Keratinocyte (primary cell): ENCODE measurements around the gene FAM110D. TPM values are rescaled to one million over a fixed set of nuclear protein-coding genes. Genes with fewer than 3 reads are reported as not detected.

ENCODE experiments used
- DNase-seq: peaks from one replicate; pipeline ENCODE4 v3.0.0-alpha.2; 2011; ENCODE audit warnings: low read depth, missing footprints, low spot score
- FAIRE-seq: peaks from 2 replicates; lab custom pipeline; 2011; peaks lifted over from hg19 to GRCh38; lab: Jason Lieb, UNC
- H2AFZ ChIP-seq: 2 replicates; pipeline ENCODE4 v1.6.0; 2012; ENCODE audit warnings: low read length, control low read depth, inconsistent platforms; ENCODE audit not compliant: control insufficient read depth
- H3K27ac ChIP-seq: 2 replicates; pipeline ENCODE4 v1.5.1; 2011; ENCODE audit warnings: low read length; ENCODE audit not compliant: control insufficient read depth, insufficient read depth
- H3K27me3 ChIP-seq: 3 replicates; pipeline ENCODE4 v1.6.0; 2011; ENCODE audit warnings: low read length; ENCODE audit not compliant: control insufficient read depth, insufficient read depth; ENCODE audit errors: extremely low read depth
- H3K36me3 ChIP-seq, 2 experiments: 2 replicates in 1 of 2; 3 replicates in 1 of 2; pipeline ENCODE4 v1.5.1; 2011; ENCODE audit warnings: low read length in 2 of 2, mild to moderate bottlenecking in 1 of 2; ENCODE audit not compliant: control insufficient read depth in 2 of 2, insufficient read depth in 2 of 2; ENCODE audit errors: extremely low read depth in 1 of 2
- H3K4me1 ChIP-seq: 3 replicates; pipeline ENCODE4 v1.5.1; 2011; ENCODE audit warnings: low read length; ENCODE audit not compliant: control insufficient read depth, insufficient read depth; ENCODE audit errors: extremely low read depth
- H3K4me2 ChIP-seq: 3 replicates; pipeline ENCODE4 v1.6.0; 2011; ENCODE audit warnings: low read depth, low read length; ENCODE audit not compliant: control insufficient read depth, insufficient read depth; ENCODE audit errors: extremely low read depth
- H3K4me3 ChIP-seq, 3 experiments: fragments of 200-600 bp in 1 of 3; sonication (generic) in 1 of 3; 2 replicates in 2 of 3; 3 replicates in 1 of 3; pipeline ENCODE4 v1.5.1; 2011 to 2016; ENCODE audit warnings: low read length in 3 of 3, mild to moderate bottlenecking in 3 of 3, control low read depth in 2 of 3, inconsistent platforms in 1 of 3, low read depth in 1 of 3, mixed read lengths in 1 of 3, mixed run types in 1 of 3, moderate library complexity in 1 of 3; ENCODE audit not compliant: control insufficient read depth in 2 of 3, insufficient read depth in 2 of 3; ENCODE audit errors: extremely low read depth in 1 of 3
- H3K79me2 ChIP-seq: 2 replicates; pipeline ENCODE4 v1.6.0; 2012; ENCODE audit warnings: low read length; ENCODE audit not compliant: control insufficient read depth, insufficient read depth
- H3K9ac ChIP-seq: 3 replicates; pipeline ENCODE4 v1.6.0; 2011; ENCODE audit warnings: low read length; ENCODE audit not compliant: control insufficient read depth, insufficient read depth; ENCODE audit errors: extremely low read depth
- H3K9me1 ChIP-seq: 3 replicates; pipeline ENCODE4 v1.6.0; 2011; ENCODE audit warnings: low read length; ENCODE audit not compliant: control insufficient read depth, insufficient read depth; ENCODE audit errors: extremely low read depth
- H3K9me3 ChIP-seq: 2 replicates; pipeline ENCODE4 v1.5.1; 2012; ENCODE audit warnings: low read depth, low read length; ENCODE audit not compliant: control insufficient read depth
- H4K20me1 ChIP-seq: 3 replicates; pipeline ENCODE4 v1.6.0; 2011; ENCODE audit warnings: low read length; ENCODE audit not compliant: control insufficient read depth, insufficient read depth; ENCODE audit errors: extremely low read depth
- EZH2 ChIP-seq: IDR thresholded peaks from one replicate; pipeline ENCODE4 v1.6.1; 2012; ENCODE audit warnings: inconsistent platforms, mild to moderate bottlenecking, low read length, moderate library complexity
- dilution Hi-C: fragments of 300-500 bp; cut with MboI; formaldehyde crosslinking; loops from one replicate; pipeline ENCODE4 v1.7.0; 2020; ENCODE audit warnings: low sequenced_read_pairs; ENCODE audit not compliant: extremely low pct_ligation_motif_present
- polyA plus RNA-seq, 5 experiments: library from polyadenylated mRNA; depleted of rRNA in 3 of 5; stranded (reverse) in 3 of 5; stranded (forward) in 1 of 5; unstranded in 1 of 5; fragments of >200 nt; gene quantifications; 1 replicate in 1 of 5; 2 replicates in 3 of 5; 3 replicates in 1 of 5; pipeline versions ENCODE4 v1.2.1 to v1.2.3, GENCODE V29; 2011 to 2012; ENCODE audit warnings: missing spikeins in 2 of 5, low read depth in 1 of 5, low replicate concordance in 1 of 5
- TF ChIP-seq, protein P1 (sequence below), 3 experiments: IDR thresholded peaks in 1 of 3; conservative IDR thresholded peaks in 1 of 3; optimal IDR thresholded peaks in 1 of 3; 2 replicates in 2 of 3; 3 replicates in 1 of 3; pipeline versions ENCODE3 to v1.5.1; 2011; ENCODE audit warnings: low read length in 3 of 3, mild to moderate bottlenecking in 3 of 3, moderate library complexity in 2 of 3, control low read depth in 1 of 3, inconsistent platforms in 1 of 3; ENCODE audit not compliant: insufficient read depth in 2 of 3; ENCODE audit errors: extremely low read depth in 1 of 3

Gene FAM110D
- polyA plus RNA-seq, 1 donor (not counting 4 experiments of a cell fraction or from before 2014, with no cell fraction given): not detected

DNA sequence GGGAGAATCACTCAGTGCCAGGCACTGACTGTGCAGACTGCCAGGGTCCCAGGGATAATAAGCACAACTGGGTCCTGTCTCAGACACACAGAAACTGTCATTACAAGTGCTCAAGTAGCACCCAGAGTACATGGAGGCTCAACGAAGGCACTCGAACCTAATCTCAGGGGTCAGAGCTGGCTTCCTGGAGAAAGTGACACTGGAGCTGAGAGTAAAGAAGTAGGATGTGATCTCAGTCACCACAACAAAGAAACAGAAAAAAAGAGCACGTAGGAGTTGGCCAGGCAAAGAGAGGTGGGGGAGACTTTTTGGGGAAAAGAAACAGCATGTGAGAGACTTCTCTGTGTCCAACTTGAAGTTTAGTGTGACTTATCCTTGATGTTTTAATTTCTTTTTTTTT, 32.9 kb downstream of the FAM110D start:
- no peak for FAIRE-seq
- dilution Hi-C loops: no loop called here

DNA sequence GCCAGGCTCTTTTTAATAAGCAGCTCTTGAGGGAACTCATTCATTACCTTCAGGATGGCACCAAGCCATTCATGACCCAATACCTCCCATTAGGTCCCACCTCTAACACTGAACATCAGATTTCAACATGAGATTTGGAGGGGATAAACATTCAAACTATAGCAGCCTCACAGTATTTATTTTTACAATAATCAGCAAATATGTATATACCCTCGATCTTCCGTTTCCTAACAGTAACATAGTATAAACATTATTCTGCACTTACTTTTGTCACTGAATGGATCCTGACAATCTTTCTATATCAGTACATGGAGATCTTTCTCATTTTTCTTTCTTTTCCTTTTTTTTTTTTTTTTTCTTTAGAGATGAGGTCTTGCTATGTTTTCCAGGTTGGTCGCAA, 36.9 kb downstream of the FAM110D start:
- TF ChIP-seq, protein P1, sequence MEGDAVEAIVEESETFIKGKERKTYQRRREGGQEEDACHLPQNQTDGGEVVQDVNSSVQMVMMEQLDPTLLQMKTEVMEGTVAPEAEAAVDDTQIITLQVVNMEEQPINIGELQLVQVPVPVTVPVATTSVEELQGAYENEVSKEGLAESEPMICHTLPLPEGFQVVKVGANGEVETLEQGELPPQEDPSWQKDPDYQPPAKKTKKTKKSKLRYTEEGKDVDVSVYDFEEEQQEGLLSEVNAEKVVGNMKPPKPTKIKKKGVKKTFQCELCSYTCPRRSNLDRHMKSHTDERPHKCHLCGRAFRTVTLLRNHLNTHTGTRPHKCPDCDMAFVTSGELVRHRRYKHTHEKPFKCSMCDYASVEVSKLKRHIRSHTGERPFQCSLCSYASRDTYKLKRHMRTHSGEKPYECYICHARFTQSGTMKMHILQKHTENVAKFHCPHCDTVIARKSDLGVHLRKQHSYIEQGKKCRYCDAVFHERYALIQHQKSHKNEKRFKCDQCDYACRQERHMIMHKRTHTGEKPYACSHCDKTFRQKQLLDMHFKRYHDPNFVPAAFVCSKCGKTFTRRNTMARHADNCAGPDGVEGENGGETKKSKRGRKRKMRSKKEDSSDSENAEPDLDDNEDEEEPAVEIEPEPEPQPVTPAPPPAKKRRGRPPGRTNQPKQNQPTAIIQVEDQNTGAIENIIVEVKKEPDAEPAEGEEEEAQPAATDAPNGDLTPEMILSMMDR (optimal IDR thresholded peaks at IDR 0.05 in 1 of 3, IDR thresholded peaks at IDR 0.05 in 1 of 3, conservative IDR thresholded peaks at IDR 0.05 in 1 of 3; ENCODE audit: extremely low read depth in 1 of 3, insufficient read depth in 2 of 3, low read length in 3 of 3): no peak
- TF ChIP-seq EZH2: no peak
- Histone ChIP-seq H3K79me2 (no peaks in the 10 kb centered on the region), H3K27ac (no peak overlapping the region), H4K20me1 (no peaks in the 10 kb centered on the region), H3K4me2 (no peak overlapping the region), H3K9me3 (no peaks in the 10 kb centered on the region), H3K4me1 (peaks cover 3% of the 10 kb centered on the region), H3K36me3 (no peaks in the 10 kb centered on the region), H3K4me3 (no peak overlapping the region), H2AFZ (no peak overlapping the region), H3K9ac (no peak overlapping the region), H3K27me3 (no peaks in the 10 kb centered on the region), H3K9me1 (no peaks in the 10 kb centered on the region)
- FAIRE-seq: no peak
- DNase-seq: no peak
- dilution Hi-C loops: no loop called here

More for the DNA sequence above, 32.9 kb downstream of the FAM110D start:
- DNase-seq: no peak
- Histone ChIP-seq H3K79me2 (no peaks in the 10 kb centered on the region), H3K36me3 (peaks cover 18 to 19% of the 10 kb centered on the region in 2 experiments), H3K4me1 (no peaks in the 10 kb centered on the region), H3K9me1 (no peaks in the 10 kb centered on the region), H3K9me3 (no peaks in the 10 kb centered on the region), H3K4me2 (no peak overlapping the region), H4K20me1 (no peaks in the 10 kb centered on the region), H3K27me3 (no peaks in the 10 kb centered on the region), H3K4me3 (no peak overlapping the region), H2AFZ (no peak overlapping the region), H3K27ac (no peak overlapping the region), H3K9ac (no peak overlapping the region)
- TF ChIP-seq, protein P1 (optimal IDR thresholded peaks at IDR 0.05 in 1 of 3, IDR thresholded peaks at IDR 0.05 in 1 of 3, conservative IDR thresholded peaks at IDR 0.05 in 1 of 3; ENCODE audit: extremely low read depth in 1 of 3, insufficient read depth in 2 of 3, low read length in 3 of 3): no peak
